ENCODE measurements around the gene ADAMTS16.

ADAMTS16 gene

DNA sequence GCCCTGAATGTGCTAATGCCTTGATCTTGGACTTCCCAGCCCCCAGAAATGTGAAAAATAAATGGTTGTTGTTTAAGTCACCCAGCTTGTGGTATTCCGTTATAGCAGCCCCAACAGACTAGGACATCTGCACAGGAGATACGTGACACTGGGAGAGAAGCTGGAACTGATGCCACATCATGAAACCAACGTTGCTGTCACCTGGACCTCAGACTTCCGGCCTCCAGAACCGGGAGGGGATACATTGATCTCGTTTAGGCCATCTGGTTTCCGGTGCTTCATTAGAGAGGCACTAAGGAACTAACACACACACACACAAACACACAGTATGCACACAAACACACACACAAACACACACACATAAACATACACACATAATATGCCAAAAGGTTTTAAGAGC lies 207.3 kb downstream of the ADAMTS16 start:
- no peak overlapping the region for H3K4me3 ChIP-seq (replicated peaks in 1 of 2; ENCODE audit: low read depth in 2 of 2, low read length in 2 of 2)
- no peak for DNase-seq (ENCODE audit: low read depth in 2 of 2)
- TF ChIP-seq, protein P1, sequence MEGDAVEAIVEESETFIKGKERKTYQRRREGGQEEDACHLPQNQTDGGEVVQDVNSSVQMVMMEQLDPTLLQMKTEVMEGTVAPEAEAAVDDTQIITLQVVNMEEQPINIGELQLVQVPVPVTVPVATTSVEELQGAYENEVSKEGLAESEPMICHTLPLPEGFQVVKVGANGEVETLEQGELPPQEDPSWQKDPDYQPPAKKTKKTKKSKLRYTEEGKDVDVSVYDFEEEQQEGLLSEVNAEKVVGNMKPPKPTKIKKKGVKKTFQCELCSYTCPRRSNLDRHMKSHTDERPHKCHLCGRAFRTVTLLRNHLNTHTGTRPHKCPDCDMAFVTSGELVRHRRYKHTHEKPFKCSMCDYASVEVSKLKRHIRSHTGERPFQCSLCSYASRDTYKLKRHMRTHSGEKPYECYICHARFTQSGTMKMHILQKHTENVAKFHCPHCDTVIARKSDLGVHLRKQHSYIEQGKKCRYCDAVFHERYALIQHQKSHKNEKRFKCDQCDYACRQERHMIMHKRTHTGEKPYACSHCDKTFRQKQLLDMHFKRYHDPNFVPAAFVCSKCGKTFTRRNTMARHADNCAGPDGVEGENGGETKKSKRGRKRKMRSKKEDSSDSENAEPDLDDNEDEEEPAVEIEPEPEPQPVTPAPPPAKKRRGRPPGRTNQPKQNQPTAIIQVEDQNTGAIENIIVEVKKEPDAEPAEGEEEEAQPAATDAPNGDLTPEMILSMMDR (IDR thresholded peaks at IDR 0.05; ENCODE audit: low read depth, low read length): no peak

DNA sequence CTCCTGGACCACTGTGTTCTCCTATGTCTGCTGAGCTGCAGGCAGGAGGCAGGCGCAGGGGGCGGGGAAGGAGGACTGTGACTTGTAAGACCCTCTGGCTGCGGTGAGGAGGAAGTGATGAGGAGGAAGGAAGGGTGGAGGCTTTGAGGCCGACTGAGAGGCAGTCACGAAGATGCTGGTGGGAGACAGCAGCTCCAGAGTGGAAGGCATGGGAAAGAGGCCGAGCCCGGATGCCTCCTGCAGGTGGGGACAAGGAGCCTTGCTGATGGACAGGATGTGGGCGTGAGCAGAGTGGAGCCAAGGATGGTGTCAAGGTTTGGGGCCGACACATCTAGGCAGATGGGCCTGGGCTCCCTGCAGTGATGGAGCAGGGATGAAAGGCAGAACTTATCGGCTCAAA lies 208.0 kb downstream of the ADAMTS16 start:
- no peak for DNase-seq (ENCODE audit: low read depth in 2 of 2)
- TF ChIP-seq, protein P1 (IDR thresholded peaks at IDR 0.05; ENCODE audit: low read depth, low read length): no peak

GRCh38 chr5:5348576-5348975 lies 208.4 kb downstream of the ADAMTS16 start:
- TF ChIP-seq, protein P1 (IDR thresholded peaks at IDR 0.05; ENCODE audit: low read depth, low read length): no peak
- no peak for DNase-seq (ENCODE audit: low read depth in 2 of 2)
- H3K4me3 ChIP-seq (replicated peaks in 1 of 2; ENCODE audit: low read depth in 2 of 2, low read length in 2 of 2): no peak overlapping the region

More for the DNA sequence above, 208.0 kb downstream of the ADAMTS16 start:
- no peak overlapping the region for H3K4me3 ChIP-seq (replicated peaks in 1 of 2; ENCODE audit: low read depth in 2 of 2, low read length in 2 of 2)

DNA sequence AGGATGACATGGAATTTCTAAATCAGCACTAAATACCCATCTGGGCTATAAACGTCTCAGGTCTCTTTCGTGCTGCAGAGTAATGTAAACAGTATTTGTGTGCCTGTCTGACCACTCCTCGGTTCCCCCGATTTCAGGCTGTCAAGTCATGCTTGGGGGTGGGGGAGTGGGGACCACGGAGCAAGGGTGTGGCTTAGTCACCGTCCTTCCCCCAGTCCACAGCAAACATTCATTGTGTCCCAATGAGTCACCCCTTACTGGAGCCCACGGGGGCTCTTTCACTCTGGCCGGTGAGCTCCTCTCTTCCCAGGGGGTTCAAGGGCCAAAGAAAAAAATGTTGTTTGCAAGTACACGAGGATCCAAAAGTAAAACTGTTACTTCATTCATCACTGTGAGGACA lies 210.0 kb downstream of the ADAMTS16 start:
- TF ChIP-seq, protein P1 (IDR thresholded peaks at IDR 0.05; ENCODE audit: low read depth, low read length): no peak
- H3K4me3 ChIP-seq (replicated peaks in 1 of 2; ENCODE audit: low read depth in 2 of 2, low read length in 2 of 2): no peak overlapping the region
- no peak for DNase-seq (ENCODE audit: low read depth in 2 of 2)

GRCh38 chr5:5351288-5351979 lies 211.3 kb downstream of the ADAMTS16 start:
- H3K4me3 ChIP-seq (replicated peaks in 1 of 2; ENCODE audit: low read depth in 2 of 2, low read length in 2 of 2): no peak overlapping the region
- peak; percentile 8 to 12 for DNase-seq (ENCODE audit: low read depth in 2 of 2)
- TF ChIP-seq, protein P1 (IDR thresholded peaks at IDR 0.05; ENCODE audit: low read depth, low read length): no peak

- TF ChIP-seq, protein P1 (IDR thresholded peaks at IDR 0.05; ENCODE audit: low read depth, low read length): no peak
- no peak for DNase-seq (ENCODE audit: low read depth in 2 of 2)
- no peak overlapping the region for H3K4me3 ChIP-seq (replicated peaks in 1 of 2; ENCODE audit: low read depth in 2 of 2, low read length in 2 of 2)
Observed at GRCh38 chr5:5352675-5353074, 212.5 kb downstream of the ADAMTS16 start.

DNA sequence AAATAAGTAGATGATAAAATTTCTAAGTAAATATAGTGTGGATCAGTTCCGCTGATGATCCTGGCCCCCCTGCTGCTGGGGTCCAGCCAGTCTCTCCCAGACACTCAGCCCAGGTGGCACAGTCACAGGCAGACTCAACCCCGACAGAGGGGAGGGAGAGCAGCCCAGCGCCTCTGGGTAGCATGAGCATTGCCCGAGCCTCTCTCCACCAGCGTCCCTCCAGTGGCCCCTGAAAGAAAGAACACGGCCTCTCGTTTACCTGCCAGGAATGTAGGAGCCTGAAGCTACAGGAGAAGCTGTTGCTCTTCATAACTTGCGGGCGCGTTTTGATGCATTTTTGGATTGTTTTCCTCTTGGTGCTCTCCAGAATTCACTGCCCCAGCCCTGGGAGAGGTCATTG lies 213.6 kb downstream of the ADAMTS16 start:
- TF ChIP-seq, protein P1 (IDR thresholded peaks at IDR 0.05; ENCODE audit: low read depth, low read length): no peak
- H3K4me3 ChIP-seq (replicated peaks in 1 of 2; ENCODE audit: low read depth in 2 of 2, low read length in 2 of 2): no peak overlapping the region
- no peak for DNase-seq (ENCODE audit: low read depth in 2 of 2)
